OCI-LY7 (cell line): ENCODE measurements around the gene F2RL3.

Experiments used
- EZH2phosphoT487 ChIP-seq: fragments of 200-600 bp; sonication (generic); IDR thresholded peaks from 2 replicates; pipeline ENCODE4 v1.6.1; 2018; ENCODE audit warnings: low read depth, borderline replicate concordance, mild to moderate bottlenecking, mixed run types, antibody characterized with exemption, low read length, moderate library complexity, mixed read lengths
- TF ChIP-seq, protein P1 (sequence below): fragments of 200-600 bp; sonication (generic); conservative IDR thresholded peaks from 2 replicates; pipeline ENCODE4 v1.5.1; 2014; ENCODE audit warnings: mild to moderate bottlenecking, antibody characterized with exemption, low read length, moderate library complexity, mixed read lengths

DNA sequence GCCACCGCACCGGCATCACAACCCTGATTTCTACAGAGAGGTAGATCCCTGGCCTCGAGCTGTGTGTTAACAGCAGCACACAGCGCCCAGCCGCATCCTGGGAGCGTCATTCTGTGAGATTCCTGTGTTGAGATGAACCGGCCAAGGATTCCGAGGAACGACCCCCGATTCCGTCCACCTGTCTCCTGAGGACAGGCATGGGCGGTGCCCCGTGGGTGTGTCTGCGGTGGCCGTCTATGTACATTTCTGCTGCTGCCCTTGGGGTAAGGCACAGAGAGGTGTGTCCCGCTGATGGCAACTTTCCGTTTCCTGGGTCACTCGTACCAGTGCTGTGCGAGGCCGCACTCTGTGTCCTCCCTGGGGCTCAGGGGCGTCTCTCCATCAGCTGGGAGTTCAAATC, 16.1 kb upstream of the F2RL3 start:
- TF ChIP-seq, protein P1, sequence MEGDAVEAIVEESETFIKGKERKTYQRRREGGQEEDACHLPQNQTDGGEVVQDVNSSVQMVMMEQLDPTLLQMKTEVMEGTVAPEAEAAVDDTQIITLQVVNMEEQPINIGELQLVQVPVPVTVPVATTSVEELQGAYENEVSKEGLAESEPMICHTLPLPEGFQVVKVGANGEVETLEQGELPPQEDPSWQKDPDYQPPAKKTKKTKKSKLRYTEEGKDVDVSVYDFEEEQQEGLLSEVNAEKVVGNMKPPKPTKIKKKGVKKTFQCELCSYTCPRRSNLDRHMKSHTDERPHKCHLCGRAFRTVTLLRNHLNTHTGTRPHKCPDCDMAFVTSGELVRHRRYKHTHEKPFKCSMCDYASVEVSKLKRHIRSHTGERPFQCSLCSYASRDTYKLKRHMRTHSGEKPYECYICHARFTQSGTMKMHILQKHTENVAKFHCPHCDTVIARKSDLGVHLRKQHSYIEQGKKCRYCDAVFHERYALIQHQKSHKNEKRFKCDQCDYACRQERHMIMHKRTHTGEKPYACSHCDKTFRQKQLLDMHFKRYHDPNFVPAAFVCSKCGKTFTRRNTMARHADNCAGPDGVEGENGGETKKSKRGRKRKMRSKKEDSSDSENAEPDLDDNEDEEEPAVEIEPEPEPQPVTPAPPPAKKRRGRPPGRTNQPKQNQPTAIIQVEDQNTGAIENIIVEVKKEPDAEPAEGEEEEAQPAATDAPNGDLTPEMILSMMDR: no peak
- no peak for TF ChIP-seq EZH2phosphoT487
